ENCODE data around the gene RHOA. TPM values are rescaled to one million over a fixed set of nuclear protein-coding genes. Genes with fewer than 3 reads are reported as not detected.

The RHOA gene
- total and polyA plus RNA-seq, 2 of the 8 experiments (the other 6 are each of a cell fraction or from before 2014, with no cell fraction given), result 176 to 397 TPM

GRCh38 chr3:49352890-49353421, 58.8 kb downstream of the RHOA start:
- Histone ChIP-seq H2BK20ac (ENCODE audit: low read length) (no peak overlapping the region), H3K27ac (ENCODE audit: low read depth, low read length) (no peak overlapping the region), H3K27me3 (replicated peaks in 1 of 4; ENCODE audit: control insufficient read depth in 3 of 4, extremely low read depth in 1 of 4, insufficient read depth in 3 of 4, low read length in 3 of 4) (no peaks in the 10 kb centered on the region), H2BK15ac (ENCODE audit: low read length) (no peak overlapping the region), H3K4me3 (ENCODE audit: extremely low read depth in 1 of 4, insufficient read depth in 2 of 4, low read depth in 3 of 4, low read length in 4 of 4) (no peak overlapping the region), H2AFZ (ENCODE audit: low read length) (no peak overlapping the region), H3K23ac (ENCODE audit: insufficient read length) (no peak overlapping the region), H3K79me1 (ENCODE audit: low read depth, low read length) (no peaks in the 10 kb centered on the region; the same call in 1 of the 2 replicates), H3K4me2 (ENCODE audit: insufficient read depth in 1 of 2, low read depth in 2 of 2, low read length in 2 of 2) (no peak overlapping the region), H3K56ac (replicated peaks; ENCODE audit: insufficient read length, low read depth, low read length) (no peak overlapping the region), H3K9ac (replicated peaks in 1 of 4; ENCODE audit: extremely low read depth in 1 of 4, low read depth in 3 of 4, low read length in 3 of 4) (no peak overlapping the region), H4K20me1 (replicated peaks in 1 of 2; ENCODE audit: control insufficient read depth in 1 of 2, insufficient read depth in 2 of 2, low read length in 2 of 2) (no peaks in the 10 kb centered on the region), H4K91ac (replicated peaks; ENCODE audit: insufficient read length, low read length) (no peak overlapping the region), H4K8ac (ENCODE audit: extremely low read depth, insufficient read depth, low read length) (no peak overlapping the region), H3K14ac (ENCODE audit: insufficient read length) (no peak overlapping the region), H3K36me3 (ENCODE audit: control insufficient read depth in 2 of 4, insufficient read depth in 4 of 4, low read length in 3 of 4) (peaks cover 0 to 10% (median 5%) of the 10 kb centered on the region in 4 experiments; a peak in 5 of 8 replicates), H2BK5ac (ENCODE audit: low read depth, low read length) (no peak overlapping the region), H3K4me1 (replicated peaks in 1 of 4; ENCODE audit: control insufficient read depth in 3 of 4, insufficient read depth in 4 of 4, low read length in 3 of 4) (peaks cover 0 to 3% (median 0%) of the 10 kb centered on the region in 4 experiments; a peak in 1 of 7 replicates), H3K18ac (ENCODE audit: extremely low read depth, low read length) (no peak overlapping the region), H3K23me2 (ENCODE audit: low read depth, low read length) (peaks cover 2% of the 10 kb centered on the region; the same call in 1 of the 2 replicates), H2BK120ac (replicated peaks; ENCODE audit: low read depth, low read length) (no peak overlapping the region), H2AK5ac (ENCODE audit: low read depth, low read length) (no peak overlapping the region), H4K5ac (ENCODE audit: insufficient read length, low read depth, low read length) (no peak overlapping the region), H3K9me3 (ENCODE audit: insufficient read depth in 2 of 2, low read depth in 1 of 2, low read length in 1 of 2) (no peaks in the 10 kb centered on the region), H3K79me2 (ENCODE audit: control insufficient read depth in 1 of 2, insufficient read depth in 2 of 2, low read length in 2 of 2) (peaks cover 0 to 14% of the 10 kb centered on the region in 2 experiments; a peak in 2 of 4 replicates), H2BK12ac (ENCODE audit: low read depth, low read length) (no peak overlapping the region), H3K4ac (replicated peaks; ENCODE audit: insufficient read length, low read depth, low read length) (no peak overlapping the region)
- no peak for FAIRE-seq
- 92% methylated on average over 4 of the region's 5 CpGs; no CpG with 5 or more reads in 1 of the 2 experiments for WGBS, 2 experiments (ENCODE audit: extremely low coverage in 1 of 2, insufficient coverage in 1 of 2, insufficient read length in 1 of 2, insufficient replicate concordance in 2 of 2, low coverage in 1 of 2, low lambda C conversion rate in 2 of 2, missing lambda C conversion rate in 1 of 2)
- TF ChIP-seq CREB1 (IDR thresholded peaks at IDR 0.05) (no peak), CBX5 (IDR thresholded peaks at IDR 0.05; ENCODE audit: low read depth, low read length) (no peak), SP1 (IDR thresholded peaks at IDR 0.05; ENCODE audit: low read depth, low read length) (no peak), SRF (IDR thresholded peaks at IDR 0.05; ENCODE audit: low read depth, low read length) (no peak), PHF8 (conservative IDR thresholded peaks at IDR 0.05; ENCODE audit: low read depth, low read length) (no peak)
- no peak for DNase-seq (ENCODE audit: low read depth in 1 of 2, low spot score in 2 of 2)
- CTCF ChIA-PET (ENCODE audit: partially characterized antibody), result interaction anchor here (0.6 to 2.4 kb wide), 3 partner anchors 11 to 21 kb away, joined by 3 to 11 read pairs (median 3); partner anchors contain the start of gene USP4
- POLR2A ChIA-PET (ENCODE audit: partially characterized antibody), result interaction anchor here (0.9 to 1.9 kb wide), 8 partner anchors 9 to 118 kb away, joined by 3 to 6 read pairs (median 4); partner anchors contain the start of genes DAG1, RHOA, TCTA and USP4
